GM18526 (cell line): Measurements from ENCODE around the gene MBD6.

Source experiments
- POLR2A ChIP-seq: IDR thresholded peaks from 3 replicates; pipeline ENCODE4 v1.6.1; 2011; ENCODE audit not compliant: insufficient read length; ENCODE audit errors: extremely low read depth

MBD6 gene

GRCh38 chr12:57577981-57578758, 55.5 kb downstream of the MBD6 start:
- no peak for TF ChIP-seq POLR2A

- no peak for TF ChIP-seq POLR2A
These were observed 56.4 kb downstream of the MBD6 start for GRCh38 chr12:57579011-57579410.
